ENCODE measurements around the gene KIAA1755.

DNA sequence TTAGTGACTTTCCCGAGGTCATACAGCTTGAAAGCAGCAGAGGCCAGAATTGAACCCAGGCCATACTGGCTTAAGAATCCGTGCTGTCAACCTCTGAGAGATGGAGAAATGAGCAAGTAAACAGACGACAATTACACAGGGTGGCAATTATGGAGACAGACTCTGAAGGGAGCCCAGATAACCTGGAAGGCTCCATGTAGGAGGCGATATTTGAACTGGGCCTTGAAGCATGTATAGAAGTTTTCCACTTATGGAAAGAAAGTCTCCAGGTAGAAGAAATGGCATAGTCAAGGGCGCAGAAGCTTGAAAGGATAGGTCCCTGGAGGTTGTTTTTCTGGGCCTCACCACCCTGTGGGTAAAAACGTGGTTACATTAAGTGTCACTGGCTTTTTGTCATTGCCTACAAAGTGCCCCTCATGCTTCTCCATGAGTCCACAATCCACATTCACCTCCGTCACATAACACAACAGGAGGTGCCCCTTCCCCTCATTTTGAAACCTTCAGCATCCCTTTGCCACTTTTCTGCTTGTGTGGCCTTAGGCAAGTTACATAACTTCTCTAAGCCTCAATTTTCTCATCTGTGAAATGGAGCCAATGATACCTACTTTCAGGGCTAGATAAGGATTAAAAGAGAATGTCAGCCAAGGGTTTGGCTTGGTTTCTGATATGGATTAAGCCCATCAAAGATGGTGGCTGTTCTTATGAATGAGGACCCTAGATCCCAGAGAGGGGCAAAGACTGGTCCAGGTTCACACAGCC, 37.6 kb upstream of the KIAA1755 start:
- TF ChIP-seq GATAD2B (IDR thresholded peaks at IDR 0.05; ENCODE audit: borderline replicate concordance) = no peak
- no peak for TF ChIP-seq MEIS2 (IDR thresholded peaks at IDR 0.05; ENCODE audit: partially characterized antibody)
- TF ChIP-seq, protein P1, sequence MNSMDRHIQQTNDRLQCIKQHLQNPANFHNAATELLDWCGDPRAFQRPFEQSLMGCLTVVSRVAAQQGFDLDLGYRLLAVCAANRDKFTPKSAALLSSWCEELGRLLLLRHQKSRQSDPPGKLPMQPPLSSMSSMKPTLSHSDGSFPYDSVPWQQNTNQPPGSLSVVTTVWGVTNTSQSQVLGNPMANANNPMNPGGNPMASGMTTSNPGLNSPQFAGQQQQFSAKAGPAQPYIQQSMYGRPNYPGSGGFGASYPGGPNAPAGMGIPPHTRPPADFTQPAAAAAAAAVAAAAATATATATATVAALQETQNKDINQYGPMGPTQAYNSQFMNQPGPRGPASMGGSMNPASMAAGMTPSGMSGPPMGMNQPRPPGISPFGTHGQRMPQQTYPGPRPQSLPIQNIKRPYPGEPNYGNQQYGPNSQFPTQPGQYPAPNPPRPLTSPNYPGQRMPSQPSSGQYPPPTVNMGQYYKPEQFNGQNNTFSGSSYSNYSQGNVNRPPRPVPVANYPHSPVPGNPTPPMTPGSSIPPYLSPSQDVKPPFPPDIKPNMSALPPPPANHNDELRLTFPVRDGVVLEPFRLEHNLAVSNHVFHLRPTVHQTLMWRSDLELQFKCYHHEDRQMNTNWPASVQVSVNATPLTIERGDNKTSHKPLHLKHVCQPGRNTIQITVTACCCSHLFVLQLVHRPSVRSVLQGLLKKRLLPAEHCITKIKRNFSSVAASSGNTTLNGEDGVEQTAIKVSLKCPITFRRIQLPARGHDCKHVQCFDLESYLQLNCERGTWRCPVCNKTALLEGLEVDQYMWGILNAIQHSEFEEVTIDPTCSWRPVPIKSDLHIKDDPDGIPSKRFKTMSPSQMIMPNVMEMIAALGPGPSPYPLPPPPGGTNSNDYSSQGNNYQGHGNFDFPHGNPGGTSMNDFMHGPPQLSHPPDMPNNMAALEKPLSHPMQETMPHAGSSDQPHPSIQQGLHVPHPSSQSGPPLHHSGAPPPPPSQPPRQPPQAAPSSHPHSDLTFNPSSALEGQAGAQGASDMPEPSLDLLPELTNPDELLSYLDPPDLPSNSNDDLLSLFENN (IDR thresholded peaks at IDR 0.05; ENCODE audit: low read depth in 2 of 2, low read length in 2 of 2) = no peak
- TF ChIP-seq, protein P2, sequence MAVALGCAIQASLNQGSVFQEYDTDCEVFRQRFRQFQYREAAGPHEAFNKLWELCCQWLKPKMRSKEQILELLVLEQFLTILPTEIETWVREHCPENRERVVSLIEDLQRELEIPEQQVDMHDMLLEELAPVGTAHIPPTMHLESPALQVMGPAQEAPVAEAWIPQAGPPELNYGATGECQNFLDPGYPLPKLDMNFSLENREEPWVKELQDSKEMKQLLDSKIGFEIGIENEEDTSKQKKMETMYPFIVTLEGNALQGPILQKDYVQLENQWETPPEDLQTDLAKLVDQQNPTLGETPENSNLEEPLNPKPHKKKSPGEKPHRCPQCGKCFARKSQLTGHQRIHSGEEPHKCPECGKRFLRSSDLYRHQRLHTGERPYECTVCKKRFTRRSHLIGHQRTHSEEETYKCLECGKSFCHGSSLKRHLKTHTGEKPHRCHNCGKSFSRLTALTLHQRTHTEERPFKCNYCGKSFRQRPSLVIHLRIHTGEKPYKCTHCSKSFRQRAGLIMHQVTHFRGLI (CRISPR knock-in tag; IDR thresholded peaks at IDR 0.05) = no peak

Measured in K562 (cell line).